K562 (cell line): ENCODE data around the gene SELENOO.

Experiments
- CEBPB ChIP-seq: fragments of 450-650 bp; IDR thresholded peaks from 2 replicates; pipeline ENCODE4 v1.6.1; 2016; ENCODE audit warnings: missing genetic modification characterization, missing compliant biosample characterization
- FOXP1 ChIP-seq: sonication (generic); formaldehyde crosslinking; IDR thresholded peaks from 2 replicates; pipeline ENCODE4 v1.8.0; 2022; ENCODE audit warnings: mild to moderate bottlenecking, missing genetic modification reagents
- JUN ChIP-seq, 2 experiments: sonication (generic) in 1 of 2; formaldehyde crosslinking in 1 of 2; IDR thresholded peaks; 2 replicates each; pipeline versions ENCODE4 v1.6.1 to v1.8.0; 2012 to 2022; ENCODE audit warnings: borderline replicate concordance in 2 of 2, mild to moderate bottlenecking in 2 of 2, improper control_type of control experiment in 1 of 2, low read depth in 1 of 2, low read length in 1 of 2, missing genetic modification reagents in 1 of 2
- JUND ChIP-seq, 2 experiments: IDR thresholded peaks; 2 replicates in 1 of 2; 3 replicates in 1 of 2; pipeline ENCODE4 v1.6.1; 2011; ENCODE audit warnings: borderline replicate concordance in 2 of 2, low read depth in 2 of 2, low read length in 2 of 2, improper control_type of control experiment in 1 of 2, missing biosample characterization in 1 of 2, missing genetic modification characterization in 1 of 2, missing genetic modification reagents in 1 of 2
- MYNN ChIP-seq, 2 experiments: sonication (generic); formaldehyde crosslinking in 1 of 2; IDR thresholded peaks; 2 replicates each; pipeline versions ENCODE4 v1.5.0 to v1.6.1; 2016 to 2020; ENCODE audit warnings: antibody characterized with exemption in 1 of 2, missing genetic modification reagents in 1 of 2
- NR2F6 ChIP-seq: fragments of 450-650 bp; formaldehyde crosslinking; IDR thresholded peaks from 2 replicates; pipeline ENCODE4 v1.4.0; 2020; ENCODE audit warnings: mild to moderate bottlenecking
- RBBP5 ChIP-seq: fragments of 200-600 bp; sonication (generic); IDR thresholded peaks from 2 replicates; pipeline ENCODE4 v1.6.1; 2012; ENCODE audit warnings: borderline replicate concordance, mild to moderate bottlenecking, low read length, control low read depth, inconsistent platforms; ENCODE audit not compliant: insufficient read depth, poor library complexity, severe bottlenecking
- SP1 ChIP-seq: sonication (generic); formaldehyde crosslinking; IDR thresholded peaks from 2 replicates; pipeline ENCODE4 v1.8.1; 2022; ENCODE audit warnings: mild to moderate bottlenecking, missing genetic modification reagents
- TAF1 ChIP-seq: IDR thresholded peaks from 2 replicates; pipeline ENCODE4 v1.6.1; 2011; ENCODE audit warnings: mild to moderate bottlenecking, low read length, moderate library complexity; ENCODE audit not compliant: insufficient read depth, control insufficient read depth, severe bottlenecking; ENCODE audit errors: extremely low read depth
- ZFPM2 ChIP-seq: fragments of 250-450 bp; sonication (Bioruptor Pico); IDR thresholded peaks from 2 replicates; pipeline ENCODE4 v1.5.1; 2022; ENCODE audit warnings: mild to moderate bottlenecking
- ZNF184 ChIP-seq: sonication (generic); formaldehyde crosslinking; IDR thresholded peaks from 2 replicates; pipeline ENCODE4 v1.5.0; 2020; ENCODE audit warnings: missing genetic modification reagents
- TF ChIP-seq, protein P1 (sequence below), 3 experiments: IDR thresholded peaks in 2 of 3; conservative IDR thresholded peaks in 1 of 3; 2 replicates each; pipeline ENCODE4 v1.5.1; 2011 to 2012; ENCODE audit warnings: low read length in 3 of 3, mild to moderate bottlenecking in 3 of 3, control low read depth in 2 of 3, improper control_type of control experiment in 1 of 3, inconsistent platforms in 1 of 3, low read depth in 1 of 3, mixed read lengths in 1 of 3, moderate library complexity in 1 of 3; ENCODE audit not compliant: insufficient read depth in 2 of 3
- TF ChIP-seq, protein P2 (sequence below), 2 experiments: fragments of 450-650 bp; formaldehyde crosslinking in 1 of 2; IDR thresholded peaks; 2 replicates each; pipeline versions ENCODE4 v1.4.0 to v1.6.1; 2014 to 2020; ENCODE audit warnings: mild to moderate bottlenecking in 2 of 2, borderline replicate concordance in 1 of 2, low read depth in 1 of 2
- TF ChIP-seq, protein P3 (sequence below), 2 experiments: IDR thresholded peaks; 2 replicates each; pipeline ENCODE4 v1.6.1; 2012; ENCODE audit warnings: improper control_type of control experiment in 2 of 2, low read depth in 2 of 2, low read length in 2 of 2, borderline replicate concordance in 1 of 2

DNA sequence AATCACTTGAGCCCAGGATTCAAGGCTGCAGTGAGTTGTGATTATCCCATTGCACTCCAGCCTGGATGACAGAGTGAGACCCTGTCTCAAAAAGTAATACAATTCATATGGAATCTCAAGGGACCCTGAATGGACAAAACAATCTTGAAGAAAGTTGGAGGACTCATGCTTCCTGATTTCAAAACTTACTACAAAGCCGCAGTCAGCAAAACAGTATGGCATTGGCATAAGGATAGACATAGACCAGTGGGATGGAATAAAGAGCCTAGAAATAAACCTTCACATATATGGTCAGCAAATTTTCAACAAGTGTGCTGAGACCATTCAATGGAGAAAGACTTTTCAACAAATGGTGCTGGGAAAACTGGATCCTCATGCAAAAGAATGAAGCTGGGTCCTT is 2.5 kb downstream of the SELENOO start:
- TF ChIP-seq, protein P1, sequence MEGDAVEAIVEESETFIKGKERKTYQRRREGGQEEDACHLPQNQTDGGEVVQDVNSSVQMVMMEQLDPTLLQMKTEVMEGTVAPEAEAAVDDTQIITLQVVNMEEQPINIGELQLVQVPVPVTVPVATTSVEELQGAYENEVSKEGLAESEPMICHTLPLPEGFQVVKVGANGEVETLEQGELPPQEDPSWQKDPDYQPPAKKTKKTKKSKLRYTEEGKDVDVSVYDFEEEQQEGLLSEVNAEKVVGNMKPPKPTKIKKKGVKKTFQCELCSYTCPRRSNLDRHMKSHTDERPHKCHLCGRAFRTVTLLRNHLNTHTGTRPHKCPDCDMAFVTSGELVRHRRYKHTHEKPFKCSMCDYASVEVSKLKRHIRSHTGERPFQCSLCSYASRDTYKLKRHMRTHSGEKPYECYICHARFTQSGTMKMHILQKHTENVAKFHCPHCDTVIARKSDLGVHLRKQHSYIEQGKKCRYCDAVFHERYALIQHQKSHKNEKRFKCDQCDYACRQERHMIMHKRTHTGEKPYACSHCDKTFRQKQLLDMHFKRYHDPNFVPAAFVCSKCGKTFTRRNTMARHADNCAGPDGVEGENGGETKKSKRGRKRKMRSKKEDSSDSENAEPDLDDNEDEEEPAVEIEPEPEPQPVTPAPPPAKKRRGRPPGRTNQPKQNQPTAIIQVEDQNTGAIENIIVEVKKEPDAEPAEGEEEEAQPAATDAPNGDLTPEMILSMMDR (IDR thresholded peaks at IDR 0.05 in 2 of 3, conservative IDR thresholded peaks at IDR 0.05 in 1 of 3; ENCODE audit: insufficient read depth in 2 of 3, low read depth in 1 of 3, low read length in 3 of 3), result no peak
- TF ChIP-seq, protein P2, sequence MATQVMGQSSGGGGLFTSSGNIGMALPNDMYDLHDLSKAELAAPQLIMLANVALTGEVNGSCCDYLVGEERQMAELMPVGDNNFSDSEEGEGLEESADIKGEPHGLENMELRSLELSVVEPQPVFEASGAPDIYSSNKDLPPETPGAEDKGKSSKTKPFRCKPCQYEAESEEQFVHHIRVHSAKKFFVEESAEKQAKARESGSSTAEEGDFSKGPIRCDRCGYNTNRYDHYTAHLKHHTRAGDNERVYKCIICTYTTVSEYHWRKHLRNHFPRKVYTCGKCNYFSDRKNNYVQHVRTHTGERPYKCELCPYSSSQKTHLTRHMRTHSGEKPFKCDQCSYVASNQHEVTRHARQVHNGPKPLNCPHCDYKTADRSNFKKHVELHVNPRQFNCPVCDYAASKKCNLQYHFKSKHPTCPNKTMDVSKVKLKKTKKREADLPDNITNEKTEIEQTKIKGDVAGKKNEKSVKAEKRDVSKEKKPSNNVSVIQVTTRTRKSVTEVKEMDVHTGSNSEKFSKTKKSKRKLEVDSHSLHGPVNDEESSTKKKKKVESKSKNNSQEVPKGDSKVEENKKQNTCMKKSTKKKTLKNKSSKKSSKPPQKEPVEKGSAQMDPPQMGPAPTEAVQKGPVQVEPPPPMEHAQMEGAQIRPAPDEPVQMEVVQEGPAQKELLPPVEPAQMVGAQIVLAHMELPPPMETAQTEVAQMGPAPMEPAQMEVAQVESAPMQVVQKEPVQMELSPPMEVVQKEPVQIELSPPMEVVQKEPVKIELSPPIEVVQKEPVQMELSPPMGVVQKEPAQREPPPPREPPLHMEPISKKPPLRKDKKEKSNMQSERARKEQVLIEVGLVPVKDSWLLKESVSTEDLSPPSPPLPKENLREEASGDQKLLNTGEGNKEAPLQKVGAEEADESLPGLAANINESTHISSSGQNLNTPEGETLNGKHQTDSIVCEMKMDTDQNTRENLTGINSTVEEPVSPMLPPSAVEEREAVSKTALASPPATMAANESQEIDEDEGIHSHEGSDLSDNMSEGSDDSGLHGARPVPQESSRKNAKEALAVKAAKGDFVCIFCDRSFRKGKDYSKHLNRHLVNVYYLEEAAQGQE (IDR thresholded peaks at IDR 0.05; ENCODE audit: borderline replicate concordance), result no peak
- TF ChIP-seq, protein P2 (CRISPR knock-in tag; IDR thresholded peaks at IDR 0.05; ENCODE audit: low read depth), result no peak
- TF ChIP-seq NR2F6 (no peak), ZFPM2 (CRISPR knock-in tag) (no peak), RBBP5 (no peak), JUN (IDR thresholded peaks at IDR 0.05; ENCODE audit: borderline replicate concordance, low read depth, low read length) (no peak), JUN (CRISPR knock-in tag; IDR thresholded peaks at IDR 0.05; ENCODE audit: borderline replicate concordance) (no peak), SP1 (no peak), JUND (IDR thresholded peaks at IDR 0.05; ENCODE audit: borderline replicate concordance, low read depth, low read length) (no peak), JUND (tag; IDR thresholded peaks at IDR 0.05; ENCODE audit: borderline replicate concordance, low read depth, low read length) (no peak), ZNF184 (CRISPR knock-in tag) (no peak), CEBPB (tag) (no peak), MYNN (IDR thresholded peaks at IDR 0.05) (no peak), MYNN (CRISPR knock-in tag; IDR thresholded peaks at IDR 0.05) (no peak), FOXP1 (CRISPR knock-in tag) (no peak), TAF1 (no peak)
- TF ChIP-seq, protein P3, sequence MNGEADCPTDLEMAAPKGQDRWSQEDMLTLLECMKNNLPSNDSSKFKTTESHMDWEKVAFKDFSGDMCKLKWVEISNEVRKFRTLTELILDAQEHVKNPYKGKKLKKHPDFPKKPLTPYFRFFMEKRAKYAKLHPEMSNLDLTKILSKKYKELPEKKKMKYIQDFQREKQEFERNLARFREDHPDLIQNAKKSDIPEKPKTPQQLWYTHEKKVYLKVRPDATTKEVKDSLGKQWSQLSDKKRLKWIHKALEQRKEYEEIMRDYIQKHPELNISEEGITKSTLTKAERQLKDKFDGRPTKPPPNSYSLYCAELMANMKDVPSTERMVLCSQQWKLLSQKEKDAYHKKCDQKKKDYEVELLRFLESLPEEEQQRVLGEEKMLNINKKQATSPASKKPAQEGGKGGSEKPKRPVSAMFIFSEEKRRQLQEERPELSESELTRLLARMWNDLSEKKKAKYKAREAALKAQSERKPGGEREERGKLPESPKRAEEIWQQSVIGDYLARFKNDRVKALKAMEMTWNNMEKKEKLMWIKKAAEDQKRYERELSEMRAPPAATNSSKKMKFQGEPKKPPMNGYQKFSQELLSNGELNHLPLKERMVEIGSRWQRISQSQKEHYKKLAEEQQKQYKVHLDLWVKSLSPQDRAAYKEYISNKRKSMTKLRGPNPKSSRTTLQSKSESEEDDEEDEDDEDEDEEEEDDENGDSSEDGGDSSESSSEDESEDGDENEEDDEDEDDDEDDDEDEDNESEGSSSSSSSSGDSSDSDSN (IDR thresholded peaks at IDR 0.05; ENCODE audit: borderline replicate concordance in 1 of 2, low read depth in 2 of 2, low read length in 2 of 2), result no peak
